C4-2B (cell line): Measurements from ENCODE around the gene PITX3.

Experiments
- ZFX ChIP-seq: fragments of 450-650 bp; IDR thresholded peaks from 2 replicates; pipeline ENCODE4 v1.6.1; 2017
- TF ChIP-seq, protein P1 (sequence below): fragments of 450-650 bp; conservative IDR thresholded peaks from 2 replicates; pipeline ENCODE4 v1.5.1; 2017; ENCODE audit warnings: mild to moderate bottlenecking

DNA sequence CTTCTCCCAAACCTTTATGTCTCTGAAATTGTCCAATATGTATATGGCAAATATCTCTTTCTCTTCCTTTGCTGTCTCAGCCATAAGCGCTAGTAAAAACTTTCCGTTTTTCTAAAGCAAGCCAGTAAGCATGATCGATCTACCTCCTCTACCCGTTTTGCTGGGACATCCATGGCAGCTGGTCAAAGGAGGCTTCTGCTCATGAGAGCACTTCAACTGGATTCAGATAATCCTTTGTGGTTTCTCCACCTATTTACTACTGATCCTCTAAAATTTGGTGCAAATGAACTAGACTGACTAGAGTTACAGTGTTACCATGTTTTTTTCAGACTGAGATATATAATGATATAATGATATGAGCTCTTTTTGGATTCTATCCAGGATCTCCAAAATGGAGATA, 46.7 kb upstream of the PITX3 start:
- TF ChIP-seq, protein P1, sequence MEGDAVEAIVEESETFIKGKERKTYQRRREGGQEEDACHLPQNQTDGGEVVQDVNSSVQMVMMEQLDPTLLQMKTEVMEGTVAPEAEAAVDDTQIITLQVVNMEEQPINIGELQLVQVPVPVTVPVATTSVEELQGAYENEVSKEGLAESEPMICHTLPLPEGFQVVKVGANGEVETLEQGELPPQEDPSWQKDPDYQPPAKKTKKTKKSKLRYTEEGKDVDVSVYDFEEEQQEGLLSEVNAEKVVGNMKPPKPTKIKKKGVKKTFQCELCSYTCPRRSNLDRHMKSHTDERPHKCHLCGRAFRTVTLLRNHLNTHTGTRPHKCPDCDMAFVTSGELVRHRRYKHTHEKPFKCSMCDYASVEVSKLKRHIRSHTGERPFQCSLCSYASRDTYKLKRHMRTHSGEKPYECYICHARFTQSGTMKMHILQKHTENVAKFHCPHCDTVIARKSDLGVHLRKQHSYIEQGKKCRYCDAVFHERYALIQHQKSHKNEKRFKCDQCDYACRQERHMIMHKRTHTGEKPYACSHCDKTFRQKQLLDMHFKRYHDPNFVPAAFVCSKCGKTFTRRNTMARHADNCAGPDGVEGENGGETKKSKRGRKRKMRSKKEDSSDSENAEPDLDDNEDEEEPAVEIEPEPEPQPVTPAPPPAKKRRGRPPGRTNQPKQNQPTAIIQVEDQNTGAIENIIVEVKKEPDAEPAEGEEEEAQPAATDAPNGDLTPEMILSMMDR = no peak
- TF ChIP-seq ZFX = no peak
